ENCODE measurements around the gene PYY.

Gene PYY

GRCh38 chr17:43913584-43913983 lies 40.2 kb downstream of the PYY start:
- no peaks in the 10 kb centered on the region for H3K9me3 ChIP-seq (ENCODE audit: insufficient read depth, low read depth, low read length)
- H3K36me3 ChIP-seq (ENCODE audit: insufficient read depth, low read length): no peaks in the 10 kb centered on the region
- no peak overlapping the region for H3K27ac ChIP-seq (ENCODE audit: low read depth, low read length)
- H3K4me3 ChIP-seq (ENCODE audit: low read length): no peak overlapping the region
- WGBS: 88% methylated on average over 5 of the region's 6 CpGs
- H3K4me1 ChIP-seq (ENCODE audit: insufficient read depth, low read length): 0 out of 2 replicates have a peak, but pooled peaks cover 5% of the 10 kb centered on the region
- no peak overlapping the region for H3K9ac ChIP-seq (ENCODE audit: low read depth, low read length)
- peaks cover 8% of the 10 kb centered on the region for H3K27me3 ChIP-seq (ENCODE audit: insufficient read depth, low read length)

GRCh38 chr17:43912635-43913304 lies 41.0 kb downstream of the PYY start:
- WGBS: 61% methylated on average over 4 of the region's 4 CpGs

DNA sequence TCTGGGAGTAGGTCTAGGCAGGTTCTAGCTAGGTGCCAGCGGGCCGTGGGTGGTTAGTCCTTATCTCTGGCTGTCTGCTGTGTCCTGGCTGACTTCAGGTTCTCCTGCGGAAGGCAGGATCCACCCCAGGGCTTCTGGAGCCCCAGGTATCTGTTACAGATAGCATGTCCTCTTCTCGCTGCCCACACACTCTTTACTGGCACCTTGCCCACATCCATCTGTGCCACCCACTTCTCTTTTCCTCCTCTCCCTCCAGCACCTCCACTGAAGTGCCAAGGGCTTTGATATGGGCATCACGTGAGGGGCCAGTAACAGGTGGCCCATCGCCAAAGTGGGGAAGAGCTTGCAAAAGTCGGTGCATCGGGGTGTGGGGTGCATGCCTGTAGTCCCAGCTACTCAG lies 41.8 kb downstream of the PYY start:
- WGBS: 89% methylated on average over 8 of the region's 8 CpGs

More at GRCh38 chr17:43912635-43913304, 41.0 kb downstream of the PYY start:
- H3K4me3 ChIP-seq (ENCODE audit: low read length): no peak overlapping the region
- H3K36me3 ChIP-seq (ENCODE audit: insufficient read depth, low read length): no peaks in the 10 kb centered on the region
- no peak overlapping the region for H3K9ac ChIP-seq (ENCODE audit: low read depth, low read length)
- 0 out of 2 replicates have a peak, but pooled peaks cover 5% of the 10 kb centered on the region for H3K4me1 ChIP-seq (ENCODE audit: insufficient read depth, low read length)
- H3K27ac ChIP-seq (ENCODE audit: low read depth, low read length): no peak overlapping the region
- peaks cover 13% of the 10 kb centered on the region for H3K27me3 ChIP-seq (ENCODE audit: insufficient read depth, low read length)
- no peaks in the 10 kb centered on the region for H3K9me3 ChIP-seq (ENCODE audit: insufficient read depth, low read depth, low read length)

DNA sequence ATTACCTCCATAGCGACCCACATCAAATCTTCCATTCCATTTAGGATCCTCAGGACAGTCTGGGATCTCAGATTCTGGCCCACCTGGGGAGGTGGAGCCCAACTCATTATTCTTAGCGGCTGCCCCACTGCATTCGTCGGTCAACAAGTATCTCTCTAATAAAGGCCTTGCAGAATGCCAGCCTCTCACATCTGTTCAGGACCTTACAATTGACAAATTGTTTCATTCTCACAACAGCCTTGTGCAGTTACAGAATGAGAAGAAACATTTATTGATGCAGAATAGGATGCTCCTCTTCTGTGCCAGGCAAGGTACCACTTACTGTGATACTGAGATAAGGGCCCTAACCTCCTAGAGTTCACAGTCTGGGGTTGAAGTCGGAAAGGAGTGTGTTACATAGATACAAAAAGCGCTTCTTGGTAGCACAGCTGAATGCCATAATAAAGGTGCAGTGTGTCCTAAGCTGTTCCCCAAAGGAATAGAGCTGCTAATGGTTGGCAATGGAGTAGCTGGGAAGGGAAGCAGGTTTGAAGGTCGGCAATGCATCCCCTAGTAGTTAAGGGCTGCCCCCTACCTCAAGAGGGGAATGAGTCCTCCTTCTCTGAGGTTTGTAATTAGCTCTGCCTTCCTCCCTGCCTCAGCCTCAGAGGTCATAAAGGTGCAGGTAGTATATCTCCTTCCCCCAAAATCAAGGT lies 44.1 kb downstream of the PYY start:
- Histone ChIP-seq H3K36me3 (ENCODE audit: insufficient read depth, low read length) (no peaks in the 10 kb centered on the region), H3K27me3 (ENCODE audit: insufficient read depth, low read length) (peaks cover 26% of the 10 kb centered on the region), H3K27ac (ENCODE audit: low read depth, low read length) (no peak overlapping the region), H3K9me3 (ENCODE audit: insufficient read depth, low read depth, low read length) (no peaks in the 10 kb centered on the region), H3K4me1 (ENCODE audit: insufficient read depth, low read length) (peaks cover 9% of the 10 kb centered on the region), H3K4me3 (ENCODE audit: low read length) (no peak overlapping the region), H3K9ac (ENCODE audit: low read depth, low read length) (no peak overlapping the region)
- WGBS: 71% methylated on average over 7 of the region's 7 CpGs

More for the DNA sequence above, 41.8 kb downstream of the PYY start:
- no peak overlapping the region for H3K27ac ChIP-seq (ENCODE audit: low read depth, low read length)
- H3K4me3 ChIP-seq (ENCODE audit: low read length): no peak overlapping the region
- 0 out of 2 replicates have a peak, but pooled peaks cover under 1% of the 10 kb centered on the region for H3K4me1 ChIP-seq (ENCODE audit: insufficient read depth, low read length)
- no peak overlapping the region for H3K9ac ChIP-seq (ENCODE audit: low read depth, low read length)
- H3K27me3 ChIP-seq (ENCODE audit: insufficient read depth, low read length): peaks cover 13% of the 10 kb centered on the region
- H3K9me3 ChIP-seq (ENCODE audit: insufficient read depth, low read depth, low read length): no peaks in the 10 kb centered on the region
- no peaks in the 10 kb centered on the region for H3K36me3 ChIP-seq (ENCODE audit: insufficient read depth, low read length)

DNA sequence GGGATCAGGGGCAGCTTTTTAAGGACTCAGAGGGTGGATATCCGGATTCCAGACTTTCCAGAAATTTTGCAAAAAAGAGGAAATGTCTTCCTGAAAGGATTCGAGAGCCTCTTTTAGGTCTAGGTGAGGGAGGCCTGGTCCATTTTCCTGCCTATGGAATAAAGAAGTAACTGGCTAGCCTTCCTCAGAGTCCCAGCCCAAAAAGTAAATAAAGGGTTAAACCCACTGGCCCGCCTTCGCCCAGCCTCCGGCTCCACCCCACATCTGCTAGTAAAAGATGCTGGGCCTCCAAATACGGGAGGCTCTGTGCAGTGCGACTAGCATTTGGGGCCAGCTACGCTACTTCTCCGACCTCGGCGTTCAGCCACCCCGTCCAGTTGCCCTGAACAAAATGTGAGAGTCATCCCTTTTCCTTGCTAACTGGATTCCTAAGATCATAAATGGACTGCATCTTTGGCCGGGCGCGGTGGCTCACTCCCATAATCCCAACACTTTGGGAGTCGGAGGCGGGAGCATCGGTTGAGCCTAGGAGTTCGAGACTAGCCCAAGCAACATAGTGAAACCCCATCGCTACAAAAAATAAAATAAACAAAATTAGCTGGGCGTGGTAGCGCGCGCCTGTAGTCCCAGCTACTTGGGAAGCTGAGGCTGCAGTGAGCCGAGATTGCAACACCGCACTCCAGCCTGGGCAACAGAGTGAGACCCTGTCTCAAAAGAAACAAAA lies 45.6 kb downstream of the PYY start:
- 15% methylated on average over 26 of the region's 26 CpGs for WGBS
- peak overlapping the region; percentile 71 for H3K4me3 ChIP-seq (ENCODE audit: low read length)

DNA sequence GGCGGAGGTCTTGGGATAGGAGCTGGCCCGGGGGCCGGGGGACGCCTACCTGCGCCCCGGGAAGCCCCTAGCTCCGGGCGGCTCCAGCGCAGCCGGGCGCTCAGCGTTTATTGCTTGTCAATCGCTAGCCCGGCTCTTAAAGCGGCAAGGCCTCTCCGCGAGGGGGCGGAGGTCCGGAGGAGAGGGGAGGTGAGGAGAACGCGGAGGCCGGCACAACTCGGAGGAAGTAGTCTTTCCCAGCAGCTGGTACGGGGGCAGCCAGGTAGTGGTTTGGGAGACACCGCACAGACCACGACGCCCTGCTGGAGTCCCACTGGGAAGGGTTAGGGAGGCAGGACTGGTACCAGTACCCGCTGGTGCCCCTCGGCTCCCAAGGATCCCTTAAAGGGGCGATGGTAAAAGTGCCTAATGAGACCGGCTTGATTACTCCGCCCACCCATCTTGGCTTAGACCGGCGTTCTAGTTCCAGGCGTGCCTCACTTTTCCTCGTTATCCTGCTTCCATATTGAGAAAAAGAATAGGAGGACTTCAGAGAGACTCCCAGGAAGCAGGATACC lies 46.2 kb downstream of the PYY start, which contains the start of gene MPP2:
TSS of gene MPP2 (minus strand) at position 112 of the 557 bp plus-strand sequence. CDS start 3,076 bp downstream, outside the sequence.
- Histone ChIP-seq H3K4me1 (ENCODE audit: insufficient read depth, low read length) (peaks cover 9% of the 10 kb centered on the region), H3K9ac (ENCODE audit: low read depth, low read length) (0 out of 2 replicates have a peak within 1 kb of the TSS, but pooled peaks have one; percentile 40)
- WGBS: under 1% methylated on average over 36 of the region's 36 CpGs

More for the DNA sequence above, 45.6 kb downstream of the PYY start:
- peaks cover 9% of the 10 kb centered on the region for H3K4me1 ChIP-seq (ENCODE audit: insufficient read depth, low read length)
- no peak overlapping the region for H3K27ac ChIP-seq (ENCODE audit: low read depth, low read length)
- no peaks in the 10 kb centered on the region for H3K9me3 ChIP-seq (ENCODE audit: insufficient read depth, low read depth, low read length)
- no peaks in the 10 kb centered on the region for H3K36me3 ChIP-seq (ENCODE audit: insufficient read depth, low read length)
- peaks cover 29% of the 10 kb centered on the region for H3K27me3 ChIP-seq (ENCODE audit: insufficient read depth, low read length)
- no peak overlapping the region for H3K9ac ChIP-seq (ENCODE audit: low read depth, low read length)

DNA sequence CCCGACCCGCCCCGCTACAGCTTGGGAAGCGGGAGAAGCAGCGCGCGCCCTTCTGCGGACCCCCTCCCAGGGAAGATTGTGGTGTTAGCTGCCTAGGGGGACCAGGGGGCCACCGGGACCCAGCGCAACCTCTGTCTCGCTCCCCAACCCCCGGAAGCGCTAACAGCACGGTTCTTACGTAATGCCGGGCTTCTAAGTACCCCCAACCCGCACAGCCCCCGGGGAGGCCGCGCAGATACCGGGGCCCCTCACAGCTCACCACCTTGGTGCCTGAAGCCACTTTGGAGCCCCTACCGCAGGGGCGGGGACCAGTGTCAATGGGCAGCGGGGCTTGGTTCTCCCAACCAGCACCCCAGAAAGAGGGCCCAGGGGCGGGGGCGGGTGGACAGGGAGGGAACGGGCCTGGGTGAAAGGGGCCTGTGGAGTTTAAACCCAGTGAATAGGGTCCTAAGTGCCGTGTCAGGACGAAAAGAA lies 46.8 kb downstream of the PYY start:
- H3K27me3 ChIP-seq (ENCODE audit: insufficient read depth, low read length): peaks cover 29% of the 10 kb centered on the region
- peak overlapping the region; percentile 71 for H3K4me3 ChIP-seq (ENCODE audit: low read length)
- no peak overlapping the region for H3K9ac ChIP-seq (ENCODE audit: low read depth, low read length)
- H3K4me1 ChIP-seq (ENCODE audit: insufficient read depth, low read length): peaks cover 9% of the 10 kb centered on the region
- no peaks in the 10 kb centered on the region for H3K36me3 ChIP-seq (ENCODE audit: insufficient read depth, low read length)
- under 1% methylated on average over 29 of the region's 29 CpGs for WGBS
- H3K9me3 ChIP-seq (ENCODE audit: insufficient read depth, low read depth, low read length): no peaks in the 10 kb centered on the region
- no peak overlapping the region for H3K27ac ChIP-seq (ENCODE audit: low read depth, low read length)

More for the DNA sequence above, 46.2 kb downstream of the PYY start, which contains the start of gene MPP2:
- H3K9me3 ChIP-seq (ENCODE audit: insufficient read depth, low read depth, low read length): no peaks in the 10 kb centered on the region
- peak within 1 kb of the TSS; percentile 71 for H3K4me3 ChIP-seq (ENCODE audit: low read length)
- H3K36me3 ChIP-seq (ENCODE audit: insufficient read depth, low read length): no peaks in the 10 kb centered on the region
- peak within 1 kb of the TSS; percentile 47; the same call in 1 of the 2 replicates for H3K27ac ChIP-seq (ENCODE audit: low read depth, low read length)
- H3K27me3 ChIP-seq (ENCODE audit: insufficient read depth, low read length): peaks cover 29% of the 10 kb centered on the region

DNA sequence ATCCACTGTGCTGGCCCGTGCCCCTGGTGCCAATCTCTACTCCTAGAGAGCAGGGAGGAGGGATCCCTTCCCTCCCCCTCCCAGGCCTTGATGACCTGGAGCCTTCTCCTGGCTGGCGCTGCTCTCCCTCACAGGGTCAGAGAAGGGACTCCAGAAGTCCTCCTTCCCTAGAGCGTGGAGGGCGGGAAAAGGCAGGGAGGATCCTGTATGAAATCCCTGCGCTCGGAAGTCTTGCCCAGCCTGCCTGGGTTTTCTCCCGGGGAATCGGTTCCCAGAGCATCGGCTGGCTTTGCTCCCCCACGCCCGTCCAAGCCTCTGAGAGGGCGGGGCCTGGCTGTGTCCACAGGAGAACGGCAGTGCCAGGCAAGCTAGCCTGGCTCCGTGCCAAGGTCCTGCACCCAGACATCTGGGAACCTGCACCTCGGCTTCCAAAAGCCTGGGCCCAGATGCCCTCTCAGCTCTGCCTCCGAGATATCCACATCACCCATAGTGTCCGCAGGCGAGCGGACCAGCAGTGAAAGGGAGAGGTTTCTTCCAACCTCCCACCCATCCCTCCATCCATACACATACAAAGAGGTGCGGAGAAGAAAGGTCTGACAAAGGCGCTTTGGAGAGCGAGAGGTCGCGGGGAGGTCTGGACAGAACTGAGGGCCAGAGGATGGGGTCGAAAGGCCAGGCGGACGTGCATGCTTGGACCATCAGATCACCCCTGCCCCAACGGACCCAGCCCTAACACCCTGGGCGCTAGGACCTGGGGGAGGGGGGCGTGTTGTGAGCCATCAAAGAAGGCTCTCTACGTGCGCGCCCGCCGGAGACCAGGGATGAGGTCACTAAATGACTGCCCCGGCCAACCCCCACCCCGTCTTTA lies 47.5 kb downstream of the PYY start:
- WGBS: under 1% methylated on average over 36 of the region's 37 CpGs
- Histone ChIP-seq H3K27me3 (ENCODE audit: insufficient read depth, low read length) (peaks cover 30% of the 10 kb centered on the region), H3K4me3 (ENCODE audit: low read length) (peak overlapping the region; percentile 71), H3K9ac (ENCODE audit: low read depth, low read length) (no peak overlapping the region), H3K9me3 (ENCODE audit: insufficient read depth, low read depth, low read length) (no peaks in the 10 kb centered on the region), H3K4me1 (ENCODE audit: insufficient read depth, low read length) (peaks cover 15% of the 10 kb centered on the region), H3K36me3 (ENCODE audit: insufficient read depth, low read length) (no peaks in the 10 kb centered on the region), H3K27ac (ENCODE audit: low read depth, low read length) (no peak overlapping the region)

DNA sequence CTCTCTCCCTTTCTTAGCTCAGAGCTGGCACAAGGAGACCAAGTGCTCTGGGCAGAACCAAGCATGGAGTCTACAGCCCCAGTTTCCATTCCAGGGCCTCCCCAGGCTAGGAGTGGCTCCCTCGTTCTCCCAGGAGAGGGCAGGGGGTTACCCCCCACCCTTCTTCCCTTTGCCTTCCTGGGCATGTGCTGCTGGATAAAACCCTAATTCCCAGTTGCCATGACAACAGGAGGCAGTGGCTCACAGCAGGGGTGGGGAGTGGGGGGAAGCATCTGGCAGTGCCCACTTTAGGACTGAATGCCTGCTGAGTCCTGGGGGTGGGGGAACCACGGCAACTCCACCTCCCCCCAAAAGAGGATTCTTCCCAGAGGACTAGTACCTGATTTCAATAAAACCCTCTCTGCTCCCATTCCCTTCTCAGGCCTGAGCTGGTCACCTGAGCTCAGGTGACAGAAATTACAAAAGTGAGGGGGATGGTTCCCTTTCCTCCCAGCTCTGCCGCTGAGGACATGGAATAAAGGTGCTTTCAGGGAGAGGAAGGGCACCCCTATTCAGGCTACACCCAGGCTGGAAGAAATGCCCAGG lies 48.2 kb downstream of the PYY start:
- Histone ChIP-seq H3K4me3 (ENCODE audit: low read length) (peak overlapping the region; percentile 71), H3K9ac (ENCODE audit: low read depth, low read length) (no peak overlapping the region), H3K36me3 (ENCODE audit: insufficient read depth, low read length) (no peaks in the 10 kb centered on the region), H3K27me3 (ENCODE audit: insufficient read depth, low read length) (peaks cover 33% of the 10 kb centered on the region), H3K9me3 (ENCODE audit: insufficient read depth, low read depth, low read length) (no peaks in the 10 kb centered on the region), H3K4me1 (ENCODE audit: insufficient read depth, low read length) (peaks cover 20% of the 10 kb centered on the region), H3K27ac (ENCODE audit: low read depth, low read length) (no peak overlapping the region)
- 29% methylated on average over 1 of the region's 3 CpGs for WGBS
